AG09319 (cell line): ENCODE data around the gene KIF26A.

Experiments
- DNase-seq: peaks from one replicate; pipeline ENCODE4 v3.0.0-alpha.2; 2010; ENCODE audit warnings: low read depth; ENCODE audit errors: extremely low read depth
- TF ChIP-seq, protein P1 (sequence below): IDR thresholded peaks from 2 replicates; pipeline ENCODE4 v1.5.1; 2011; ENCODE audit warnings: low read depth, mild to moderate bottlenecking, inconsistent platforms, low read length, moderate library complexity

KIF26A gene

DNA sequence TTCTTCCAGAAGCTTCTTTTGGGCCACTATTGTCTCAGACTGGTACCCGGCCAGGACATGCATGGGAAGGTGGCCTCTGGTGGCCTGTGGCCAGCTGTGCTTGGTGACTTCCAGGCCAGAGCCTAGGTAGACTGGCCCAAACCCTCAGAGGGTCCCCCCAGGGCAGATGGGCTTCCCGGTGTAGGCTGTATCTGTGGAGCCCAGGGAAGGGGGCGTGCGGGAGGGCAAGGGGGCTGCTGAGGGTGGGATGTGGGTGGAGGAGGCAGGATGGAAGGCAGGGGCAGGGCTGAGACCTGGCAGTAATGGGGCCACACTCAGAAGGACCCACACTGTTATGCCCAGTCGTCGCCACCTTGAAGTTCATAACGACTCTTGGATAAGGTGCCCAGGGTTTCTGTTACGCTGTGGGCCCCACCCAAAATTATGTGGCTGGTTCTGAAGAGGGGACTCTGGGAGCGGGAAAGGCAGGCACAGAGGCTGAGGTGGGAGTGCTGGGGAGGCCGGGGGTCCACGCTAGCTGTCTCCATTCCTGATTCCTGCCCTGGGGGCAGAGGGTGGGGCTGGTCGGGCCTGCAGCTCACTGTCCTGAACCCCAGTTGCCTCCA lies 52.1 kb downstream of the KIF26A start:
- DNase-seq, result no peak

DNA sequence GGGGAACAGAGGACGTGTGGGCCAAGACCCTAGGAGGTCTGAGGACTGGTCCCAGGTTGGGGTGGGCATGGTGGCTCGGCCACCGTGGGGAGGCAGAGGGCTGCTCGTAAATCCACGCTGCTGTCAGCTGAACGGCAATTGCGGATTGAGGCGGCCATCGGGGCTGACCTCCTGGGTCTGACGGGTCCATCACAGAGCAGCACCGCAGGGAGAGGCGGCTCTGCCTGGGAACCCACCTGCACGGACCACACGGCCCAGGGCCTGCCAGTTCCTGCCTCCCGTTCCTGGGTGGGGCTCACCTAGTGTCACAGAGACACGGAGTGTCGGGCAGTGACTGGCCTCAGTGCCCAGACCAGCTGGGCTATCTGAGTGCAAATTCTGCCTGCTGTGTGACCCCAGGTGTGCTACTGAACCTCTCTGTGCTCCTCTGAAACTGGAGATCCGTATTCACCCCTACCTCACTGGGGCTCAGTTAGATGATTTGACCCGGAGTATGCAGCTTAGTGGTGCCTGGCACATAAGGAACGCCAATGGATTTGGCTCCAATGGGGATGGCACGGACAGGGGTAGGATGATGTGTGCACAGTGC lies 53.1 kb downstream of the KIF26A start:
- no peak for DNase-seq

More for the DNA sequence above, 52.1 kb downstream of the KIF26A start:
- TF ChIP-seq, protein P1, sequence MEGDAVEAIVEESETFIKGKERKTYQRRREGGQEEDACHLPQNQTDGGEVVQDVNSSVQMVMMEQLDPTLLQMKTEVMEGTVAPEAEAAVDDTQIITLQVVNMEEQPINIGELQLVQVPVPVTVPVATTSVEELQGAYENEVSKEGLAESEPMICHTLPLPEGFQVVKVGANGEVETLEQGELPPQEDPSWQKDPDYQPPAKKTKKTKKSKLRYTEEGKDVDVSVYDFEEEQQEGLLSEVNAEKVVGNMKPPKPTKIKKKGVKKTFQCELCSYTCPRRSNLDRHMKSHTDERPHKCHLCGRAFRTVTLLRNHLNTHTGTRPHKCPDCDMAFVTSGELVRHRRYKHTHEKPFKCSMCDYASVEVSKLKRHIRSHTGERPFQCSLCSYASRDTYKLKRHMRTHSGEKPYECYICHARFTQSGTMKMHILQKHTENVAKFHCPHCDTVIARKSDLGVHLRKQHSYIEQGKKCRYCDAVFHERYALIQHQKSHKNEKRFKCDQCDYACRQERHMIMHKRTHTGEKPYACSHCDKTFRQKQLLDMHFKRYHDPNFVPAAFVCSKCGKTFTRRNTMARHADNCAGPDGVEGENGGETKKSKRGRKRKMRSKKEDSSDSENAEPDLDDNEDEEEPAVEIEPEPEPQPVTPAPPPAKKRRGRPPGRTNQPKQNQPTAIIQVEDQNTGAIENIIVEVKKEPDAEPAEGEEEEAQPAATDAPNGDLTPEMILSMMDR, result no peak

DNA sequence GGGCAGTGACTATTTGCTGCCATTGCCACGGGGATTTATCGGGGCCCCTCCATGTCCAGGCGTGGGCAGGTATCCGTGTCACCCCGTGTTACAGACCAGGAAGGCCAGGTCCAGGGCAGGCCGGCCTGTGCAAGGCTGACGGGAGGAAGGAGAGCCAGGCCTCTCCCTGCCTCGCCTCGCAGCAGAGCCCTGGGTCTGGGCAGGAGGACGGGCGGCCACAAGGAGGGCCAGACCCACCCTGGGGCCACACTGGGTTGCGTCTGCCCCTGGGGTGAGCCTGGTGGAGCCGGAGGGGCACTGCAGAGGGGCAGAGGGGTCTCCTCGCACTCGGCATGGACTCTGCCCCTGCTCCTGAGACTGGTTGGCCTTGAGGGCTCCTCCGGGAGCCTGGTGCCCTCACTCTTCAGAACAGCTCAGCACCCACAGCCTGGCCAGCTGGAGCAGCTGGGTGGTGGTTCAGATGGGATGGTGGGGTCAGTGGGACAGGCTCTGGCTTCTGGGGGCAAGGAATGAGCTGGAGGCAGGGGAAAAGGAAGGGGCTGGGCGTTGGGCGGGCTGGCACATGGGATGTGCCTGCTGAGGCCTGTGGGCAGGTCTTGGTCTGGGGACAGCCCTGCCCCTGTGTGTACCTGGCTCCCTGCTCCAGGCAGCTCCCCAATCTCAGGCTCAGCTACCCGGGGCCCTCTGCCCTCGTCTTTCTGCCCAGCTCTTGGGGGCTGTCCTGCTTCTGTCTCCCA lies 53.9 kb downstream of the KIF26A start:
- DNase-seq, result no peak
- TF ChIP-seq, protein P1, result no peak

More for the DNA sequence above, 53.1 kb downstream of the KIF26A start:
- TF ChIP-seq, protein P1, result no peak

DNA sequence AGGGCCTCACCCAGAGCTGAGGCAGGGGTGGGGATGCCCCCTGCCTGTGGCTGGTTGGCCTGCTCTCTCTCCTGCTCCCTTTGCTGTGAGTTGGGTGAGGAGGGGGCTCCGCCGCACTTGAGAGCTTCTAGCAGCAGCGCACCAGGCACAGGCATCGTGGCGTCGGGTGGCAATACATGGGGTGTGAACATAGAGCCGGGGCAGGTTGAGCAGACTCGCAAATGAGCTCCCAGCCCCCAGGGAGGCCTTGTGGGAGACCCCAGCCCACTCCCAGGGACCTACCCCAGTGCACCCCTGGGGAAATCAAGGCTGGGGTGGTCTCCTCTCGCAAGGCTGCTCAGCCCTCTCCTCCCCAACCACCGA lies 54.5 kb downstream of the KIF26A start:
- TF ChIP-seq, protein P1, result no peak
- no peak for DNase-seq

DNA sequence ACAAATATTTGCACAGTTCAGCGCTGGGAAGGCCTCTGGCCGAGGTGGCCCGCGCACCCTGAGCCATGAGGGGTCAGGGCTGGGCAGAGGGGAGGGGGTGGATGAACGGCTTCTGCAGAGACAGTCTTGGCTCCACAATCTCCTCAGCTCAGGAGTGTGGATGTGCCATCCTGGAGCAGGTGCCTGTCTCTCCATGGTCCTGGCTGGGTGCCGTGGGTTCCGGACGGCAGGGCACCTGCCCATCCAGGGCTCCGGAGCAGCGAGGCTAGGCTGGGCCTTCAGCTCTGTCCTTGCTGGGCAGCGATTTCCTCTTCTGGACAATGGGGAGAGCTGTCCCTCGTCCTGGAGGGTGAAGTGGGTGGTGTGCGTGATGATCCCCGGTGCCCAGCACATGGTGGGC lies 55.6 kb downstream of the KIF26A start:
- DNase-seq, result no peak
- TF ChIP-seq, protein P1, result no peak

DNA sequence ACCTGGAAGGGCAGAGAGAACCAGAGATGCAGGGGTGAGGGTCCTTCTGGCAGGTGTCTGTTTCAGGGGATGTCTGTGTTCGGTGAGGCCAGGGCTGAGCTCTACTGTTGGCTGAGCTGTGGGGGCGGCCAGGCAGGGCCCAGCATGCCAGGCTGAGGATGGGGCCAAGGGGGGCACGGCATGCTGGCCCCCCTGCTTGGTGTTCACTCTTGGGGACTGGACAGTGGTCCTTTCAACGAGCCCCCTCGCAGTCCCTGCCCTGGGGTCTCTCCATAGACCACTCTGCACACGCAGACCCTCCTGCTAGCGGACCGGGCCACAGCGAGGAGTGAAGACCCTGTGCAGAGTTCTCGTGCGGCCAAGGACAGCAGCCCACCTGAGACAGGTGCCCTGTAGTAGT lies 56.3 kb downstream of the KIF26A start:
- TF ChIP-seq, protein P1, result no peak
- DNase-seq, result no peak

DNA sequence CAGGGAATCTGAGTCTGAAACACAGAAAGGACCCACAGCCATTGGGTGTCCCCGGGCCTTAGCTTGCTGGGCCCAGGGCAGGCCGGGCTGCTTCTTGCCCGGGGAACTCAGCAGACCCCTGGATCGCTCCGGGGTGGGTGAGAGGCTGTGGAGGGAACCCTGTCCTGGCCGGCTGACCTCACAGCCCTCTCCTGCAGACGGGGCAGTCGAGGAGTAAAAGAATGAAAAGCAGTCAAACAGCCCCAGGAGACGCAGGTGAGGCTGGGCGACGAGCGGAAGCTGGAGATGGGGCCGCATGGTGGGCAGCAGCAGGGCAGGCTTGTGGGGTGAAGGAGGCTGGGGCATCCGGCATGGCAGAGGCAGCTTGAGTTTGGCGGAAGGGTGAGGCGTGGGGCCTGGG lies 57.0 kb downstream of the KIF26A start:
- TF ChIP-seq, protein P1, result no peak
- DNase-seq, result no peak
